Inferior parietal cortex (tissue), 1 donor: Measurements from ENCODE around the gene FOXO3B.
"Not testable (repeated sequence)": the region's sequence is repeated elsewhere in the genome, so short reads cannot be mapped to it uniquely, and the experiment has no call there.

ENCODE experiments used
- DNase-seq: peaks from one replicate; pipeline ENCODE4 v3.0.0-alpha.2; 2016; ENCODE audit errors: extremely low spot score

Gene FOXO3B

GRCh38 chr17:18681767-18682571, at the start of gene FOXO3B:
FOXO3B (minus strand) TSS chr17:18682314; CDS start chr17:18681651, 663 bp downstream.
- peak; percentile 87 for DNase-seq

GRCh38 chr17:18723509-18723908, 41.4 kb upstream of the FOXO3B start:
- not testable (repeated sequence) for DNase-seq

- DNase-seq, result not testable (repeated sequence)
Observed at GRCh38 chr17:18722612-18723011, 40.5 kb upstream of the FOXO3B start.

GRCh38 chr17:18721775-18722547, 39.8 kb upstream of the FOXO3B start:
- DNase-seq, result not testable (repeated sequence)

- not testable (repeated sequence) for DNase-seq
Observed at GRCh38 chr17:18719428-18720110, 37.5 kb upstream of the FOXO3B start.

GRCh38 chr17:18718643-18719427, 36.7 kb upstream of the FOXO3B start:
- not testable (repeated sequence) for DNase-seq

GRCh38 chr17:18712354-18712999, 30.4 kb upstream of the FOXO3B start:
- DNase-seq, result peak; percentile 66

- DNase-seq, result not testable (repeated sequence)
Observed at GRCh38 chr17:18708215-18708614, 26.1 kb upstream of the FOXO3B start.

GRCh38 chr17:18705955-18706354, 23.8 kb upstream of the FOXO3B start:
- DNase-seq, result not testable (repeated sequence)

GRCh38 chr17:18698473-18699103, 16.5 kb upstream of the FOXO3B start:
- DNase-seq, result not testable (repeated sequence)

GRCh38 chr17:18695143-18695542, 13.0 kb upstream of the FOXO3B start:
- DNase-seq, result not testable (repeated sequence)

GRCh38 chr17:18682668-18683067, 554 bp upstream of the FOXO3B start:
- DNase-seq, result peak; percentile 21

GRCh38 chr17:18677381-18677780, 4.7 kb downstream of the FOXO3B start:
- not testable (repeated sequence) for DNase-seq

GRCh38 chr17:18676928-18677327, 5.2 kb downstream of the FOXO3B start:
- DNase-seq, result not testable (repeated sequence)

GRCh38 chr17:18672395-18673227, 9.5 kb downstream of the FOXO3B start:
- DNase-seq, result not testable (repeated sequence)

- not testable (repeated sequence) for DNase-seq
Observed at GRCh38 chr17:18668625-18669024, 13.5 kb downstream of the FOXO3B start.

- not testable (repeated sequence) for DNase-seq
Observed at GRCh38 chr17:18667535-18667934, 14.6 kb downstream of the FOXO3B start.

- not testable (repeated sequence) for DNase-seq
Observed at GRCh38 chr17:18666326-18666725, 15.8 kb downstream of the FOXO3B start.

- DNase-seq, result not testable (repeated sequence)
Observed at GRCh38 chr17:18661924-18662624, 20.0 kb downstream of the FOXO3B start.
